Trophoblast cell (in vitro differentiated cells and primary cell): ENCODE measurements around the gene MEG3.

Experiments used
- DNase-seq, 2 donors: peaks; one replicate each; pipeline ENCODE4 v3.0.0-alpha.2; 2016
- H2AFZ ChIP-seq: 2 replicates; pipeline ENCODE4 v1.6.1; 2013; ENCODE audit warnings: low read length, moderate library complexity, mild to moderate bottlenecking; ENCODE audit not compliant: insufficient read depth, poor library complexity
- H2AK5ac ChIP-seq: 2 replicates; pipeline ENCODE4 v1.6.1; 2013; ENCODE audit warnings: mild to moderate bottlenecking, low read length
- H2BK120ac ChIP-seq: 2 replicates; pipeline ENCODE4 v1.6.1; 2013; ENCODE audit warnings: low read length, mild to moderate bottlenecking, moderate library complexity; ENCODE audit not compliant: insufficient read depth, poor library complexity
- H2BK12ac ChIP-seq: 2 replicates; pipeline ENCODE4 v1.6.1; 2013; ENCODE audit warnings: mild to moderate bottlenecking, low read length, moderate library complexity
- H2BK5ac ChIP-seq: 2 replicates; pipeline ENCODE4 v1.6.1; 2013; ENCODE audit warnings: low read length, low read depth, moderate library complexity, mild to moderate bottlenecking; ENCODE audit not compliant: poor library complexity
- H3K14ac ChIP-seq: 2 replicates; pipeline ENCODE4 v1.6.1; 2013; ENCODE audit warnings: mild to moderate bottlenecking, low read length
- H3K18ac ChIP-seq: 2 replicates; pipeline ENCODE4 v1.6.1; 2013; ENCODE audit warnings: mild to moderate bottlenecking, low read length
- H3K23ac ChIP-seq: 2 replicates; pipeline ENCODE4 v1.6.1; 2013; ENCODE audit warnings: low read length
- H3K27ac ChIP-seq: 2 replicates; pipeline ENCODE4 v1.5.1; 2013; ENCODE audit warnings: low read depth, mild to moderate bottlenecking, inconsistent platforms, low read length, moderate library complexity
- H3K27me3 ChIP-seq: 2 replicates; pipeline ENCODE4 v1.6.1; 2013; ENCODE audit warnings: inconsistent platforms, mild to moderate bottlenecking, low read length, moderate library complexity; ENCODE audit not compliant: insufficient read depth
- H3K36me3 ChIP-seq, 2 experiments: 1 replicate in 1 of 2; 2 replicates in 1 of 2; pipeline ENCODE4 v1.6.1; 2013; ENCODE audit warnings: low read length in 2 of 2, mild to moderate bottlenecking in 2 of 2, moderate library complexity in 1 of 2; ENCODE audit not compliant: insufficient read depth in 2 of 2, control insufficient read depth in 1 of 2
- H3K4ac ChIP-seq: 2 replicates; pipeline ENCODE4 v1.6.1; 2013; ENCODE audit warnings: low read depth, mild to moderate bottlenecking, low read length, moderate library complexity
- H3K4me1 ChIP-seq, 2 experiments: 1 replicate in 1 of 2; 2 replicates in 1 of 2; pipeline ENCODE4 v1.6.1; 2013; ENCODE audit warnings: low read length in 2 of 2, mild to moderate bottlenecking in 2 of 2, moderate library complexity in 1 of 2; ENCODE audit not compliant: insufficient read depth in 2 of 2, control insufficient read depth in 1 of 2
- H3K4me2 ChIP-seq: 2 replicates; pipeline ENCODE4 v1.6.1; 2013; ENCODE audit warnings: inconsistent platforms, mild to moderate bottlenecking, low read length, moderate library complexity
- H3K4me3 ChIP-seq: 2 replicates; pipeline ENCODE4 v1.5.1; 2013; ENCODE audit warnings: mild to moderate bottlenecking, low read depth, low read length, inconsistent platforms
- H3K79me1 ChIP-seq: one replicate; pipeline ENCODE4 v1.6.1; 2013; ENCODE audit warnings: low read length
- H3K79me2 ChIP-seq: 2 replicates; pipeline ENCODE4 v1.6.1; 2013; ENCODE audit warnings: low read length, mild to moderate bottlenecking; ENCODE audit not compliant: control insufficient read depth, insufficient read depth, poor library complexity
- H3K9ac ChIP-seq: 2 replicates; pipeline ENCODE4 v1.6.1; 2013; ENCODE audit warnings: mild to moderate bottlenecking, low read length
- H3K9me3 ChIP-seq: 2 replicates; pipeline ENCODE4 v1.6.1; 2013; ENCODE audit warnings: low read depth, mild to moderate bottlenecking, control low read depth, inconsistent platforms, low read length; ENCODE audit not compliant: insufficient read depth
- H4K12ac ChIP-seq: 2 replicates; pipeline ENCODE4 v1.6.1; 2013; ENCODE audit warnings: low read depth, mild to moderate bottlenecking, low read length, moderate library complexity
- H4K8ac ChIP-seq: 2 replicates; pipeline ENCODE4 v1.6.1; 2013; ENCODE audit warnings: low read depth, mild to moderate bottlenecking, low read length, moderate library complexity
- H4K91ac ChIP-seq: one replicate; pipeline ENCODE4 v1.6.1; 2013; ENCODE audit warnings: low read depth, mild to moderate bottlenecking, low read length, moderate library complexity
- WGBS: extraction: QIAGEN DNeasy Blood & Tissue Kit; methylation state at CpG from one replicate; pipeline ENCODE4 v1.1.7; 2013; ENCODE audit warnings: missing lambda C conversion rate; ENCODE audit not compliant: insufficient read length, insufficient coverage; ENCODE audit errors: extremely low coverage; 5-methylcytosine and 5-hydroxymethylcytosine counted together

Gene MEG3

GRCh38 chr14:100885617-100886016, 59.7 kb downstream of the MEG3 start:
- H3K14ac ChIP-seq, result no peak overlapping the region
- no peak overlapping the region for H3K23ac ChIP-seq
- no peak overlapping the region for H3K4me2 ChIP-seq
- H3K27me3 ChIP-seq, result no peaks in the 10 kb centered on the region
- H4K91ac ChIP-seq, result no peak overlapping the region
- H3K79me2 ChIP-seq, result no peaks in the 10 kb centered on the region
- no peak overlapping the region for H3K18ac ChIP-seq
- H3K79me1 ChIP-seq, result no peaks in the 10 kb centered on the region
- H3K36me3 ChIP-seq, result no peaks in the 10 kb centered on the region
- H2BK120ac ChIP-seq, result no peak overlapping the region
- WGBS, result no CpG with 5 or more reads among the region's 5 CpGs
- peaks cover 20% of the 10 kb centered on the region for H3K9me3 ChIP-seq
- H3K4me1 ChIP-seq, result no peaks in the 10 kb centered on the region
- no peak for DNase-seq
- no peak overlapping the region for H4K8ac ChIP-seq
- no peak overlapping the region for H3K27ac ChIP-seq
- no peak overlapping the region for H2BK12ac ChIP-seq
- H3K9ac ChIP-seq, result no peak overlapping the region
- H2AFZ ChIP-seq, result no peak overlapping the region
- H2BK5ac ChIP-seq, result no peak overlapping the region
- no peak overlapping the region for H3K4ac ChIP-seq
- no peak overlapping the region for H3K4me3 ChIP-seq
- H2AK5ac ChIP-seq, result no peak overlapping the region
- no peak overlapping the region for H4K12ac ChIP-seq

GRCh38 chr14:100887728-100888335, 61.9 kb downstream of the MEG3 start:
- Histone ChIP-seq H3K79me2 (no peaks in the 10 kb centered on the region), H2BK5ac (no peak overlapping the region), H4K91ac (no peak overlapping the region), H3K36me3 (no peaks in the 10 kb centered on the region), H3K27me3 (no peaks in the 10 kb centered on the region), H3K4me1 (no peaks in the 10 kb centered on the region), H4K8ac (no peak overlapping the region), H2AFZ (no peak overlapping the region), H3K4me2 (no peak overlapping the region), H2BK120ac (no peak overlapping the region), H3K23ac (no peak overlapping the region), H2BK12ac (no peak overlapping the region), H3K18ac (no peak overlapping the region), H3K27ac (no peak overlapping the region), H3K9me3 (peaks cover 10% of the 10 kb centered on the region), H3K79me1 (no peaks in the 10 kb centered on the region), H3K4ac (no peak overlapping the region), H3K4me3 (no peak overlapping the region), H3K9ac (no peak overlapping the region), H3K14ac (no peak overlapping the region), H2AK5ac (no peak overlapping the region), H4K12ac (no peak overlapping the region)
- DNase-seq, result no peak
- no CpG with 5 or more reads among the region's 6 CpGs for whole genome bisulfite sequencing

- H3K4me3 ChIP-seq, result no peak overlapping the region
- WGBS, result no CpG with 5 or more reads among the region's 5 CpGs
- no peak overlapping the region for H3K14ac ChIP-seq
- no peak overlapping the region for H3K27ac ChIP-seq
- no peak overlapping the region for H3K4ac ChIP-seq
- H3K27me3 ChIP-seq, result no peaks in the 10 kb centered on the region
- H2BK120ac ChIP-seq, result no peak overlapping the region
- no peak overlapping the region for H2AFZ ChIP-seq
- H4K91ac ChIP-seq, result no peak overlapping the region
- no peak for DNase-seq
- H3K79me1 ChIP-seq, result no peaks in the 10 kb centered on the region
- no peak overlapping the region for H3K4me2 ChIP-seq
- no peak overlapping the region for H2BK12ac ChIP-seq
- no peak overlapping the region for H2BK5ac ChIP-seq
- no peak overlapping the region for H4K8ac ChIP-seq
- peaks cover under 1% of the 10 kb centered on the region for H3K9me3 ChIP-seq
- H3K4me1 ChIP-seq, result no peaks in the 10 kb centered on the region
- no peak overlapping the region for H3K9ac ChIP-seq
- H3K18ac ChIP-seq, result no peak overlapping the region
- no peak overlapping the region for H2AK5ac ChIP-seq
- no peaks in the 10 kb centered on the region for H3K36me3 ChIP-seq
- H4K12ac ChIP-seq, result no peak overlapping the region
- no peak overlapping the region for H3K23ac ChIP-seq
- H3K79me2 ChIP-seq, result no peaks in the 10 kb centered on the region
Observed at GRCh38 chr14:100888789-100889315, 62.9 kb downstream of the MEG3 start.

GRCh38 chr14:100889641-100890040, 63.7 kb downstream of the MEG3 start:
- H3K79me1 ChIP-seq, result no peaks in the 10 kb centered on the region
- no peaks in the 10 kb centered on the region for H3K4me1 ChIP-seq
- no peaks in the 10 kb centered on the region for H3K27me3 ChIP-seq
- no peak overlapping the region for H3K4ac ChIP-seq
- H2BK120ac ChIP-seq, result no peak overlapping the region
- no peak overlapping the region for H2BK12ac ChIP-seq
- H3K23ac ChIP-seq, result no peak overlapping the region
- no peak overlapping the region for H4K12ac ChIP-seq
- H3K9me3 ChIP-seq, result no peaks in the 10 kb centered on the region
- no peak for DNase-seq
- no peak overlapping the region for H3K9ac ChIP-seq
- WGBS, result no CpG with 5 or more reads among the region's 6 CpGs
- no peak overlapping the region for H3K4me2 ChIP-seq
- no peak overlapping the region for H2AK5ac ChIP-seq
- no peak overlapping the region for H3K18ac ChIP-seq
- no peak overlapping the region for H4K91ac ChIP-seq
- H2AFZ ChIP-seq, result no peak overlapping the region
- no peak overlapping the region for H4K8ac ChIP-seq
- H2BK5ac ChIP-seq, result no peak overlapping the region
- H3K27ac ChIP-seq, result no peak overlapping the region
- H3K36me3 ChIP-seq, result no peaks in the 10 kb centered on the region
- no peaks in the 10 kb centered on the region for H3K79me2 ChIP-seq
- H3K14ac ChIP-seq, result no peak overlapping the region
- no peak overlapping the region for H3K4me3 ChIP-seq
